Tibial nerve (tissue), 4 donors: ENCODE results near the gene C1RL. TPM values are rescaled to one million over a fixed set of nuclear protein-coding genes. Genes with fewer than 3 reads are reported as not detected.

Experiments
- DNase-seq, 2 donors: peaks; one replicate each; pipeline ENCODE4 v3.0.0-alpha.2; 2019; ENCODE audit warnings: low spot score in 2 of 2
- H3K27ac ChIP-seq, 4 donors: fragments of 200-600 bp; sonication (generic) in 3 of 4; one replicate each; pipeline ENCODE4 v1.5.1; 2017 to 2019; ENCODE audit warnings: mild to moderate bottlenecking in 1 of 4
- H3K27me3 ChIP-seq, 2 donors: fragments of 200-600 bp; sonication (generic) in 1 of 2; one replicate each; pipeline versions ENCODE4 v1.5.1 to v1.6.0; 2017 to 2019
- H3K36me3 ChIP-seq, 3 donors: fragments of 200-600 bp; sonication (generic); one replicate each; pipeline ENCODE4 v1.5.1; 2018 to 2019
- H3K4me1 ChIP-seq, 4 donors: fragments of 200-600 bp; sonication (generic) in 3 of 4; one replicate each; pipeline ENCODE4 v1.5.1; 2017 to 2019
- H3K4me3 ChIP-seq, 4 donors: fragments of 200-600 bp; sonication (generic) in 3 of 4; one replicate each; pipeline ENCODE4 v1.5.1; 2017 to 2019; ENCODE audit warnings: mild to moderate bottlenecking in 1 of 4, moderate library complexity in 1 of 4
- H3K9me3 ChIP-seq, 4 donors: fragments of 200-600 bp; sonication (generic) in 3 of 4; one replicate each; pipeline ENCODE4 v1.5.1; 2017 to 2019
- CTCF ChIP-seq, 5 experiments: fragments of 200-600 bp in 3 of 5; fragments of 450-650 bp in 2 of 5; sonication (generic) in 3 of 5; IDR thresholded peaks; one replicate each; pipeline ENCODE4 v1.5.1; 2016 to 2019; ENCODE audit warnings: antibody characterized with exemption in 5 of 5, mild to moderate bottlenecking in 3 of 5, moderate library complexity in 2 of 5
- EP300 ChIP-seq, 2 donors: sonication (generic); formaldehyde crosslinking; IDR thresholded peaks; one replicate each; pipeline ENCODE4 v1.6.1; 2017; ENCODE audit warnings: antibody characterized with exemption in 2 of 2, mild to moderate bottlenecking in 1 of 2
- POLR2A ChIP-seq, 2 donors: fragments of 450-650 bp; IDR thresholded peaks; one replicate each; pipeline ENCODE4 v1.6.1; 2017; ENCODE audit warnings: antibody characterized with exemption in 2 of 2, mild to moderate bottlenecking in 2 of 2, moderate library complexity in 2 of 2
- WGBS, 2 donors: methylation state at CpG; one replicate each; pipeline ENCODE4 v1.1.5; 2018; 5-methylcytosine and 5-hydroxymethylcytosine counted together
- total RNA-seq, 4 donors: library from RNA; depleted of rRNA; stranded (reverse); fragments of >200 nt; gene quantifications; one replicate each; pipeline ENCODE4 v1.1.0, GENCODE V29; 2016

Gene C1RL
- total RNA-seq, 4 donors from 2014 or later = 125 to 214 (median 180) TPM

- Histone ChIP-seq H3K4me3 (no peak overlapping the region), H3K36me3 (peaks cover 0 to 59% (median 0%) of the 10 kb centered on the region in 3 donors), H3K27me3 (no peaks in the 10 kb centered on the region), H3K27ac (no peak overlapping the region), H3K9me3 (peaks cover 0 to 9% (median 0%) of the 10 kb centered on the region in 4 donors), H3K4me1 (peaks cover 0 to 35% (median 7%) of the 10 kb centered on the region in 4 donors)
- TF ChIP-seq CTCF (IDR thresholded peaks at IDR 0.05) = no peak
- no peak for TF ChIP-seq EP300 (IDR thresholded peaks at IDR 0.05)
- TF ChIP-seq POLR2A (IDR thresholded peaks at IDR 0.05) = no peak
- DNase-seq = no peak
- WGBS, 2 donors = 89 to 92% methylated on average over 14 of the region's 14 CpGs
Observed at GRCh38 chr12:7103837-7104584, 5.0 kb downstream of the C1RL start.

GRCh38 chr12:7102582-7102981 is 6.4 kb downstream of the C1RL start:
- WGBS, 2 donors = 66 to 77% methylated on average over 3 of the region's 3 CpGs
- no peak for DNase-seq
- H3K9me3 ChIP-seq = peaks cover 0 to 9% (median 0%) of the 10 kb centered on the region in 4 donors
- peaks cover 0 to 31% (median 5%) of the 10 kb centered on the region in 4 donors for H3K4me1 ChIP-seq
- no peak for TF ChIP-seq POLR2A (IDR thresholded peaks at IDR 0.05)
- no peak for TF ChIP-seq EP300 (IDR thresholded peaks at IDR 0.05)
- TF ChIP-seq CTCF (IDR thresholded peaks at IDR 0.05) = no peak
- H3K27ac ChIP-seq = no peak overlapping the region
- no peak overlapping the region for H3K4me3 ChIP-seq
- H3K36me3 ChIP-seq = peaks cover 0 to 72% (median 0%) of the 10 kb centered on the region in 3 donors
- H3K27me3 ChIP-seq = no peaks in the 10 kb centered on the region

GRCh38 chr12:7101694-7102131 is 7.3 kb downstream of the C1RL start:
- Histone ChIP-seq H3K4me3 (no peak overlapping the region), H3K27ac (peak overlapping the region in 3 of 4 donors; percentile 15 to 35 (median 23)), H3K9me3 (peaks cover 0 to 9% (median 0%) of the 10 kb centered on the region in 4 donors), H3K27me3 (no peaks in the 10 kb centered on the region), H3K36me3 (peaks cover 0 to 80% (median 0%) of the 10 kb centered on the region in 3 donors), H3K4me1 (peaks cover 0 to 22% (median 3%) of the 10 kb centered on the region in 4 donors)
- TF ChIP-seq CTCF (IDR thresholded peaks at IDR 0.05) (no peak), EP300 (IDR thresholded peaks at IDR 0.05) (no peak), POLR2A (IDR thresholded peaks at IDR 0.05) (no peak)
- 61% methylated on average over 9 to 10 of the region's 10 CpGs for WGBS, 2 donors
- no peak for DNase-seq

GRCh38 chr12:7101047-7101693 is 7.8 kb downstream of the C1RL start:
- peak overlapping the region in 3 of 4 donors; percentile 15 to 50 (median 35) for H3K27ac ChIP-seq
- no peaks in the 10 kb centered on the region for H3K27me3 ChIP-seq
- peaks cover 0 to 17% (median 3%) of the 10 kb centered on the region in 4 donors for H3K4me1 ChIP-seq
- H3K9me3 ChIP-seq = peaks cover 0 to 7% (median 0%) of the 10 kb centered on the region in 4 donors
- H3K36me3 ChIP-seq = peaks cover 0 to 80% (median 0%) of the 10 kb centered on the region in 3 donors
- no peak overlapping the region for H3K4me3 ChIP-seq
- DNase-seq = no peak
- WGBS, 2 donors = 85 to 90% methylated on average over 4 of the region's 4 CpGs
- TF ChIP-seq EP300 (IDR thresholded peaks at IDR 0.05) = no peak
- no peak for TF ChIP-seq POLR2A (IDR thresholded peaks at IDR 0.05)
- TF ChIP-seq CTCF (IDR thresholded peaks at IDR 0.05) = no peak

GRCh38 chr12:7100239-7100638 is 8.8 kb downstream of the C1RL start:
- Histone ChIP-seq H3K36me3 (peaks cover 0 to 71% (median 0%) of the 10 kb centered on the region in 3 donors), H3K4me1 (peaks cover 0 to 17% (median 3%) of the 10 kb centered on the region in 4 donors), H3K4me3 (no peak overlapping the region), H3K27ac (no peak overlapping the region), H3K27me3 (no peaks in the 10 kb centered on the region), H3K9me3 (no peaks in the 10 kb centered on the region)
- WGBS, 2 donors = 80 to 84% methylated on average over 4 of the region's 4 CpGs
- TF ChIP-seq EP300 (IDR thresholded peaks at IDR 0.05) = no peak
- no peak for DNase-seq
